Endothelial cell of umbilical vein (primary cell): Measurements from ENCODE around the gene MZB1. TPM values are rescaled to one million over a fixed set of nuclear protein-coding genes. Genes with fewer than 3 reads are reported as not detected.

Experiments
- BruUV-seq: library from RNA; stranded (reverse); fragments of 400-500 nt; replicated peaks from 2 replicates; lab custom pipeline; 2021; lab: Mats Ljungman, UMichigan
- CTCF ChIA-PET: fragments of 300-600, 350-600 bp; sonication (Branson Sonifier 250); formaldehyde crosslinking; loops from one replicate; lab custom pipeline; 2021; ENCODE audit warnings: antibody characterized with exemption, inconsistent platforms; lab: Charles Lee
- POLR2A ChIA-PET: fragments of 300-600, 350-600 bp; sonication (Branson Sonifier 250); formaldehyde crosslinking; loops from one replicate; lab custom pipeline; 2021; ENCODE audit warnings: antibody characterized with exemption, inconsistent platforms; lab: Charles Lee
- DNase-seq: peaks from one replicate; pipeline ENCODE4 v3.0.0-alpha.2; 2011; ENCODE audit warnings: low read depth, low spot score
- FAIRE-seq: peaks from 2 replicates; lab custom pipeline; 2011; peaks lifted over from hg19 to GRCh38; lab: Jason Lieb, UNC
- H2AFZ ChIP-seq: 2 replicates; pipeline ENCODE4 v1.6.0; 2012; ENCODE audit warnings: low read depth, low read length, control low read depth, inconsistent platforms
- H3K27ac ChIP-seq: 2 replicates; pipeline ENCODE4 v1.5.1; 2011; ENCODE audit warnings: low read depth, mild to moderate bottlenecking, control low read depth, low read length, moderate library complexity; ENCODE audit not compliant: insufficient read depth
- H3K27me3 ChIP-seq, 2 experiments: 2 replicates each; pipeline versions ENCODE4 v1.6.0 to v1.6.1; 2011; ENCODE audit warnings: low read length in 2 of 2, mixed read lengths in 1 of 2; ENCODE audit not compliant: control insufficient read depth in 2 of 2, insufficient read depth in 2 of 2
- H3K36me3 ChIP-seq, 2 experiments: 2 replicates in 1 of 2; 3 replicates in 1 of 2; pipeline ENCODE4 v1.5.1; 2011; ENCODE audit warnings: low read length in 2 of 2, mild to moderate bottlenecking in 1 of 2, moderate library complexity in 1 of 2; ENCODE audit not compliant: control insufficient read depth in 2 of 2, insufficient read depth in 2 of 2; ENCODE audit errors: extremely low read depth in 1 of 2
- H3K4me1 ChIP-seq: 3 replicates; pipeline ENCODE4 v1.5.1; 2011; ENCODE audit warnings: mild to moderate bottlenecking, low read length; ENCODE audit not compliant: control insufficient read depth, insufficient read depth; ENCODE audit errors: extremely low read depth
- H3K4me2 ChIP-seq: 2 replicates; pipeline ENCODE4 v1.6.1; 2011; ENCODE audit warnings: low read length, control low read depth, mixed read lengths; ENCODE audit not compliant: insufficient read depth
- H3K4me3 ChIP-seq, 3 experiments: fragments of 200-600 bp in 1 of 3; sonication (generic), shearing (Covaris generic) in 1 of 3; replicated peaks in 1 of 3; 2 replicates each; pipeline ENCODE4 v1.5.1; 2011 to 2016; ENCODE audit warnings: control low read depth in 3 of 3, low read length in 3 of 3, mild to moderate bottlenecking in 2 of 3, inconsistent platforms in 1 of 3, low read depth in 1 of 3, moderate library complexity in 1 of 3; ENCODE audit not compliant: insufficient read depth in 1 of 3
- H3K79me2 ChIP-seq: 2 replicates; pipeline ENCODE4 v1.6.0; 2012; ENCODE audit warnings: low read length, inconsistent platforms; ENCODE audit not compliant: control insufficient read depth, insufficient read depth
- H3K9ac ChIP-seq: replicated peaks from 2 replicates; pipeline ENCODE3; 2011; ENCODE audit warnings: low read length, control low read depth; ENCODE audit not compliant: insufficient read depth; ENCODE audit errors: extremely low read depth
- H3K9me1 ChIP-seq: replicated peaks from 3 replicates; pipeline ENCODE4 v1.6.0; 2011; ENCODE audit warnings: mild to moderate bottlenecking, low read length; ENCODE audit not compliant: control insufficient read depth, insufficient read depth; ENCODE audit errors: extremely low read depth
- H3K9me3 ChIP-seq: replicated peaks from 2 replicates; pipeline ENCODE4 v1.5.1; 2012; ENCODE audit warnings: low read length, inconsistent platforms; ENCODE audit not compliant: control insufficient read depth, insufficient read depth
- H4K20me1 ChIP-seq: replicated peaks from 2 replicates; pipeline ENCODE3; 2011; ENCODE audit warnings: mild to moderate bottlenecking, low read length; ENCODE audit not compliant: control insufficient read depth, insufficient read depth; ENCODE audit errors: extremely low read depth
- EZH2 ChIP-seq: IDR thresholded peaks from 2 replicates; pipeline ENCODE4 v1.6.1; 2012; ENCODE audit warnings: borderline replicate concordance, low read depth, mild to moderate bottlenecking, moderate library complexity, low read length, inconsistent platforms; ENCODE audit not compliant: severe bottlenecking
- FOS ChIP-seq: IDR thresholded peaks from 2 replicates; pipeline ENCODE4 v1.6.1; 2011; ENCODE audit warnings: mild to moderate bottlenecking, low read length, moderate library complexity, borderline replicate concordance; ENCODE audit not compliant: insufficient read depth
- JUN ChIP-seq: IDR thresholded peaks from 2 replicates; pipeline ENCODE4 v1.6.1; 2011; ENCODE audit warnings: borderline replicate concordance, low read depth; ENCODE audit not compliant: insufficient read length, insufficient read depth
- MYC ChIP-seq: IDR thresholded peaks from one replicate; pipeline ENCODE4 v1.6.1; 2011; ENCODE audit warnings: mild to moderate bottlenecking, low read depth, low read length
- POLR2A ChIP-seq: IDR thresholded peaks from 2 replicates; pipeline ENCODE4 v1.6.1; 2012; ENCODE audit warnings: low read depth, mild to moderate bottlenecking, control low read depth, low read length
- POLR2AphosphoS5 ChIP-seq: IDR thresholded peaks from 2 replicates; pipeline ENCODE4 v1.6.1; 2012; ENCODE audit warnings: low read depth, mild to moderate bottlenecking, control low read depth, low read length, moderate library complexity; ENCODE audit not compliant: insufficient read depth
- dilution Hi-C: fragments of 300-500 bp; cut with MboI; formaldehyde crosslinking; loops from one replicate; pipeline ENCODE4 v1.15.0; 2019; ENCODE audit warnings: low sequenced_read_pairs; ENCODE audit not compliant: extremely low pct_ligation_motif_present
- intact Hi-C: fragments of 100-400 bp; cut with micrococcal nuclease; formaldehyde crosslinking; loops from one replicate; pipeline ENCODE4 v1.10.0; 2022
- polyA plus RNA-seq, 4 experiments: library from polyadenylated mRNA; depleted of rRNA in 3 of 4; stranded (reverse) in 3 of 4; unstranded in 1 of 4; fragments of >200 nt; gene quantifications; 2 replicates each; pipeline versions ENCODE4 v1.2.1 to v1.2.3, GENCODE V29; 2011 to 2012; ENCODE audit warnings: missing spikeins in 1 of 4
- total RNA-seq: library from RNA; stranded (reverse); gene quantifications from 2 replicates; pipeline ENCODE4 v1.2.3, GENCODE V29; 2021
- TF ChIP-seq, protein P1 (sequence below), 2 donors: IDR thresholded peaks; 1 replicate in 1 of 2; 2 replicates in 1 of 2; pipeline ENCODE4 v1.5.1; 2011; ENCODE audit warnings: low read length in 2 of 2, mild to moderate bottlenecking in 2 of 2, moderate library complexity in 2 of 2, control low read depth in 1 of 2, inconsistent platforms in 1 of 2, low read depth in 1 of 2; ENCODE audit not compliant: insufficient read depth in 1 of 2; ENCODE audit errors: extremely low read depth in 1 of 2

The MZB1 gene
- total and polyA plus RNA-seq, 2 donors (not counting 3 experiments of a cell fraction or from before 2014, with no cell fraction given): not detected

DNA sequence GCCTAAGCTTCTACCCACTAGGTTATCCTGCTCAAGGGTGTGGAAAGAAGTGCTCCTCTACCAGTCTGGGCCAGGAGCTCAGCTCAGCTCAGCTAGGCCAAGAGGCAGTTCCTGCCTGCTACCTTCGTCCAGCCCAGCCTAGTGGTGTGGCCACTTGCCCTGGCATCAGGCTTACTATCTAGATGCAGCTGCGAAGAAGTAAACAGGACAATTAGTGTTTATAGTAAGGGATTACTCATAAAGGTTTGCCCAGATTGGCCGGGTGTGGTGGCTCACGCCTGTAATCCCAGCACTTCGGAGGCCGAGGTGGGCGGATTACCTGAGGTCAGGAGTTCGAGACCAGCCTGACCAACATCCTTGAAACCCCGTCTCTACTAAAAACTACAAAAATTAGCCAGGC, 26.9 kb upstream of the MZB1 start:
- H3K36me3 ChIP-seq: peaks cover 12% of the 10 kb centered on the region in 2 experiments
- peaks cover 25% of the 10 kb centered on the region for H3K4me1 ChIP-seq
- no peak for TF ChIP-seq MYC
- no peak for TF ChIP-seq EZH2
- no peak for TF ChIP-seq FOS
- TF ChIP-seq POLR2A: no peak
- TF ChIP-seq JUN: no peak
- TF ChIP-seq POLR2AphosphoS5: no peak
- TF ChIP-seq, protein P1, sequence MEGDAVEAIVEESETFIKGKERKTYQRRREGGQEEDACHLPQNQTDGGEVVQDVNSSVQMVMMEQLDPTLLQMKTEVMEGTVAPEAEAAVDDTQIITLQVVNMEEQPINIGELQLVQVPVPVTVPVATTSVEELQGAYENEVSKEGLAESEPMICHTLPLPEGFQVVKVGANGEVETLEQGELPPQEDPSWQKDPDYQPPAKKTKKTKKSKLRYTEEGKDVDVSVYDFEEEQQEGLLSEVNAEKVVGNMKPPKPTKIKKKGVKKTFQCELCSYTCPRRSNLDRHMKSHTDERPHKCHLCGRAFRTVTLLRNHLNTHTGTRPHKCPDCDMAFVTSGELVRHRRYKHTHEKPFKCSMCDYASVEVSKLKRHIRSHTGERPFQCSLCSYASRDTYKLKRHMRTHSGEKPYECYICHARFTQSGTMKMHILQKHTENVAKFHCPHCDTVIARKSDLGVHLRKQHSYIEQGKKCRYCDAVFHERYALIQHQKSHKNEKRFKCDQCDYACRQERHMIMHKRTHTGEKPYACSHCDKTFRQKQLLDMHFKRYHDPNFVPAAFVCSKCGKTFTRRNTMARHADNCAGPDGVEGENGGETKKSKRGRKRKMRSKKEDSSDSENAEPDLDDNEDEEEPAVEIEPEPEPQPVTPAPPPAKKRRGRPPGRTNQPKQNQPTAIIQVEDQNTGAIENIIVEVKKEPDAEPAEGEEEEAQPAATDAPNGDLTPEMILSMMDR (IDR thresholded peaks at IDR 0.05; ENCODE audit: extremely low read depth in 1 of 2, insufficient read depth in 1 of 2, low read depth in 1 of 2, low read length in 2 of 2): no peak
- no peak overlapping the region for H3K4me3 ChIP-seq
- H3K9me3 ChIP-seq: no peaks in the 10 kb centered on the region
- H3K27ac ChIP-seq: no peak overlapping the region
- ChIA-PET POLR2A (no interaction called here), CTCF (no interaction called here)
- no peaks in the 10 kb centered on the region for H3K9me1 ChIP-seq
- no peaks in the 10 kb centered on the region for H3K27me3 ChIP-seq
- BruUV-seq: no TSS peak
- no peak overlapping the region for H3K4me2 ChIP-seq
- DNase-seq: no peak
- H3K79me2 ChIP-seq: no peaks in the 10 kb centered on the region
- no peaks in the 10 kb centered on the region for H4K20me1 ChIP-seq
- dilution Hi-C loops: loop anchor here (10.0 kb wide), 1 partner anchor 108 kb away; no protein-coding TSS in a partner anchor
- FAIRE-seq: no peak
- no peak overlapping the region for H2AFZ ChIP-seq
- H3K9ac ChIP-seq: no peak overlapping the region
- intact Hi-C loops: no loop called here
